Glutamatergic neuron (in vitro differentiated cells): ENCODE data around the gene MYH7B. TPM values are rescaled to one million over a fixed set of nuclear protein-coding genes. Genes with fewer than 3 reads are reported as not detected.

Experiments
- DNase-seq: peaks from one replicate; pipeline ENCODE4 v3.0.0; 2022
- H3K27ac Mint-ChIP-seq: one replicate; pipeline ENCODE4 v1.8.0; 2020; ENCODE audit warnings: mild to moderate bottlenecking, mixed read lengths, inconsistent platforms; ENCODE audit not compliant: unreplicated experiment
- H3K27me3 Mint-ChIP-seq: one replicate; pipeline ENCODE4 v1.8.0; 2020; ENCODE audit warnings: mild to moderate bottlenecking, moderate library complexity, mixed read lengths, inconsistent platforms; ENCODE audit not compliant: unreplicated experiment
- H3K36me3 Mint-ChIP-seq: one replicate; pipeline ENCODE4 v1.8.0; 2020; ENCODE audit warnings: mild to moderate bottlenecking, mixed read lengths, inconsistent platforms; ENCODE audit not compliant: unreplicated experiment
- H3K4me1 Mint-ChIP-seq: one replicate; pipeline ENCODE4 v1.8.0; 2020; ENCODE audit warnings: mild to moderate bottlenecking, low read depth, mixed read lengths, inconsistent platforms; ENCODE audit not compliant: unreplicated experiment
- H3K4me3 Mint-ChIP-seq: one replicate; pipeline ENCODE4 v1.8.0; 2020; ENCODE audit warnings: mild to moderate bottlenecking, mixed read lengths, inconsistent platforms; ENCODE audit not compliant: unreplicated experiment
- H3K9me3 Mint-ChIP-seq: one replicate; pipeline ENCODE4 v1.8.0; 2020; ENCODE audit warnings: mild to moderate bottlenecking, moderate library complexity, mixed read lengths, inconsistent platforms; ENCODE audit not compliant: unreplicated experiment
- CTCF ChIP-seq: fragments of 200-600 bp; sonication (generic); IDR thresholded peaks from one replicate; pipeline ENCODE4 v1.5.0; 2021; ENCODE audit not compliant: partially characterized antibody, unreplicated experiment
- total RNA-seq: library from RNA; stranded (reverse); fragmentation: NEBNext Ultra II Directional; extraction: Animal tissue kit (Norgen Biotek cat#: 25700); gene quantifications from one replicate; pipeline ENCODE4 v1.2.1, GENCODE V29; 2021; ENCODE audit not compliant: unreplicated experiment

Gene MYH7B
- total RNA-seq, 1 donor from 2014 or later, result 1.5 TPM

- Mint-ChIP-seq H3K27me3 (no peaks in the 10 kb centered on the region), H3K27ac (no peak overlapping the region), H3K4me1 (no peaks in the 10 kb centered on the region), H3K36me3 (peaks cover 5% of the 10 kb centered on the region), H3K4me3 (no peak overlapping the region), H3K9me3 (no peaks in the 10 kb centered on the region)
- no peak for TF ChIP-seq CTCF
- no peak for DNase-seq
Measured at GRCh38 chr20:34916774-34917354, 38.8 kb upstream of the MYH7B start.

- H3K4me1 Mint-ChIP-seq, result no peaks in the 10 kb centered on the region
- no peak for TF ChIP-seq CTCF
- no peaks in the 10 kb centered on the region for H3K9me3 Mint-ChIP-seq
- H3K36me3 Mint-ChIP-seq, result peaks cover 7% of the 10 kb centered on the region
- no peak overlapping the region for H3K27ac Mint-ChIP-seq
- DNase-seq, result no peak
- no peak overlapping the region for H3K4me3 Mint-ChIP-seq
- H3K27me3 Mint-ChIP-seq, result no peaks in the 10 kb centered on the region
Measured at GRCh38 chr20:34920055-34920454, 35.6 kb upstream of the MYH7B start.

- TF ChIP-seq CTCF, result no peak
- no peak for DNase-seq
- Mint-ChIP-seq H3K9me3 (peaks cover 2% of the 10 kb centered on the region), H3K27ac (no peak overlapping the region), H3K36me3 (peaks cover 16% of the 10 kb centered on the region), H3K27me3 (peaks cover 3% of the 10 kb centered on the region), H3K4me3 (no peak overlapping the region), H3K4me1 (peaks cover 2% of the 10 kb centered on the region)
Measured at GRCh38 chr20:34921436-34921835, 34.2 kb upstream of the MYH7B start.

- Mint-ChIP-seq H3K4me3 (no peak overlapping the region), H3K27ac (no peak overlapping the region), H3K4me1 (peaks cover 13% of the 10 kb centered on the region), H3K27me3 (peaks cover 3% of the 10 kb centered on the region), H3K36me3 (peaks cover 16% of the 10 kb centered on the region), H3K9me3 (peaks cover 2% of the 10 kb centered on the region)
- DNase-seq, result no peak
- TF ChIP-seq CTCF, result no peak
Measured at GRCh38 chr20:34922654-34923381, 32.9 kb upstream of the MYH7B start.

GRCh38 chr20:34923414-34923813, 32.3 kb upstream of the MYH7B start:
- peaks cover 16% of the 10 kb centered on the region for H3K36me3 Mint-ChIP-seq
- no peak for DNase-seq
- peaks cover 2% of the 10 kb centered on the region for H3K9me3 Mint-ChIP-seq
- H3K27me3 Mint-ChIP-seq, result peaks cover 3% of the 10 kb centered on the region
- no peak overlapping the region for H3K4me3 Mint-ChIP-seq
- peaks cover 14% of the 10 kb centered on the region for H3K4me1 Mint-ChIP-seq
- TF ChIP-seq CTCF, result no peak
- H3K27ac Mint-ChIP-seq, result no peak overlapping the region
